ACHN (cell line): ENCODE measurements around the gene PRKCG.
"Not testable (repeated sequence)": the region's sequence is repeated elsewhere in the genome, so short reads cannot be mapped to it uniquely, and the experiment has no call there.

Experiments
- DNase-seq: peaks from one replicate; pipeline ENCODE4 v3.0.0-alpha.2; 2015
- in situ Hi-C: cut with HindIII; loops from 2 replicates; pipeline ENCODE4 v1.10.0; 2017; ENCODE audit warnings: low sequenced_read_pairs, low pct_ligation_motif_present, low pct_unique_long_range_greater_than_20kb

The PRKCG gene

GRCh38 chr19:53869805-53870484, 12.1 kb upstream of the PRKCG start:
- in situ Hi-C loops, result not testable (repeated sequence)

GRCh38 chr19:53870485-53870844, 11.5 kb upstream of the PRKCG start:
- DNase-seq, result no peak
- in situ Hi-C loops, result no loop called here

More at GRCh38 chr19:53869805-53870484, 12.1 kb upstream of the PRKCG start:
- DNase-seq, result not testable (repeated sequence)

GRCh38 chr19:53871454-53871853, 10.5 kb upstream of the PRKCG start:
- DNase-seq, result no peak
- in situ Hi-C loops, result no loop called here

GRCh38 chr19:53872762-53873161, 9.2 kb upstream of the PRKCG start:
- in situ Hi-C loops, result no loop called here
- DNase-seq, result no peak

GRCh38 chr19:53873773-53874605, 8.0 kb upstream of the PRKCG start:
- in situ Hi-C loops, result no loop called here
- DNase-seq, result no peak

- in situ Hi-C loops, result no loop called here
- DNase-seq, result no peak
These were observed 7.4 kb upstream of the PRKCG start for GRCh38 chr19:53874606-53874990.

GRCh38 chr19:53875602-53876325, 6.2 kb upstream of the PRKCG start:
- no peak for DNase-seq
- in situ Hi-C loops, result no loop called here

GRCh38 chr19:53876651-53877224, 5.3 kb upstream of the PRKCG start:
- in situ Hi-C loops, result no loop called here
- no peak for DNase-seq

GRCh38 chr19:53877361-53877766, 4.6 kb upstream of the PRKCG start:
- in situ Hi-C loops, result no loop called here
- DNase-seq, result no peak

GRCh38 chr19:53878776-53879139, 3.2 kb upstream of the PRKCG start:
- in situ Hi-C loops, result no loop called here
- DNase-seq, result no peak

- no peak for DNase-seq
- in situ Hi-C loops, result no loop called here
These were observed 2.6 kb upstream of the PRKCG start for GRCh38 chr19:53879140-53880081.

- no peak for DNase-seq
- in situ Hi-C loops, result no loop called here
These were observed 1.1 kb upstream of the PRKCG start for GRCh38 chr19:53880711-53881481.

- no peak for DNase-seq
- in situ Hi-C loops, result no loop called here
These were observed 524 bp downstream of the PRKCG start for GRCh38 chr19:53882391-53883050.

GRCh38 chr19:53883231-53883661, 1.2 kb downstream of the PRKCG start:
- DNase-seq, result no peak
- in situ Hi-C loops, result no loop called here

- in situ Hi-C loops, result no loop called here
These were observed 1.7 kb downstream of the PRKCG start for GRCh38 chr19:53883741-53884140.

GRCh38 chr19:53884256-53884655, 2.3 kb downstream of the PRKCG start:
- no peak for DNase-seq
- in situ Hi-C loops, result no loop called here

More at GRCh38 chr19:53883741-53884140, 1.7 kb downstream of the PRKCG start:
- DNase-seq, result no peak

- in situ Hi-C loops, result no loop called here
- DNase-seq, result no peak
These were observed 3.0 kb downstream of the PRKCG start for GRCh38 chr19:53885036-53885435.
